GM03348 (cell line): Measurements from ENCODE around the gene ZIC1.

Source experiments
- DNase-seq: peaks from one replicate; pipeline ENCODE4 v3.0.0; 2012; ENCODE audit warnings: low spot score

The ZIC1 gene

DNA sequence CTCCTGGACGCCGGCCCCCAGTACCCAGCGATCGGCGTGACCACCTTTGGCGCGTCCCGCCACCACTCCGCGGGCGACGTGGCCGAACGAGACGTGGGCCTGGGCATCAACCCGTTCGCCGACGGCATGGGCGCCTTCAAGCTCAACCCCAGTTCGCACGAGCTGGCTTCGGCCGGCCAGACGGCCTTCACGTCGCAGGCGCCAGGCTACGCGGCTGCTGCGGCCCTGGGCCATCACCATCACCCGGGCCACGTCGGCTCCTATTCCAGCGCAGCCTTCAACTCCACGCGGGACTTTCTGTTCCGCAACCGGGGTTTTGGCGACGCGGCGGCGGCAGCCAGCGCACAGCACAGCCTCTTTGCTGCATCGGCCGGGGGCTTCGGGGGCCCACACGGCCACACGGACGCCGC, 956 bp downstream of the ZIC1 start:
- no peak for DNase-seq

DNA sequence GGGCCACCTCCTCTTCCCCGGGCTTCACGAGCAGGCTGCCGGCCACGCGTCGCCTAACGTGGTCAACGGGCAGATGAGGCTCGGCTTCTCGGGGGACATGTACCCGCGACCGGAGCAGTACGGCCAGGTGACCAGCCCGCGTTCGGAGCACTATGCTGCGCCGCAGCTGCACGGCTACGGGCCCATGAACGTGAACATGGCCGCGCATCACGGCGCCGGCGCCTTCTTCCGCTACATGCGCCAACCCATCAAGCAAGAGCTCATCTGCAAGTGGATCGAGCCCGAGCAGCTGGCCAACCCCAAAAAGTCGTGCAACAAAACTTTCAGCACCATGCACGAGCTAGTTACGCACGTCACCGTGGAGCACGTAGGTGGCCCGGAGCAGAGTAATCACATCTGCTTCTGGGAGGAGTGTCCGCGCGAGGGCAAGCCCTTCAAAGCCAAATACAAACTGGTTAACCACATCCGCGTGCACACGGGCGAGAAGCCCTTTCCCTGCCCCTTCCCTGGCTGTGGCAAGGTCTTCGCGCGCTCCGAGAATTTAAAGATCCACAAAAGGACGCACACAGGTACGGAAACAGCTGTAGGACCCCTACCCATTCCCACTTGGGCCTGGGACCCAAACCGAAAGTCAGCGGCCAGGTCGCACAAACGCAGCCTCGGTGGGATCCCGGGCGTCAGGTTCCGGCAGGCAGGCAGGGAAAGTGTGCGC, 1.5 kb downstream of the ZIC1 start:
- DNase-seq, result no peak

DNA sequence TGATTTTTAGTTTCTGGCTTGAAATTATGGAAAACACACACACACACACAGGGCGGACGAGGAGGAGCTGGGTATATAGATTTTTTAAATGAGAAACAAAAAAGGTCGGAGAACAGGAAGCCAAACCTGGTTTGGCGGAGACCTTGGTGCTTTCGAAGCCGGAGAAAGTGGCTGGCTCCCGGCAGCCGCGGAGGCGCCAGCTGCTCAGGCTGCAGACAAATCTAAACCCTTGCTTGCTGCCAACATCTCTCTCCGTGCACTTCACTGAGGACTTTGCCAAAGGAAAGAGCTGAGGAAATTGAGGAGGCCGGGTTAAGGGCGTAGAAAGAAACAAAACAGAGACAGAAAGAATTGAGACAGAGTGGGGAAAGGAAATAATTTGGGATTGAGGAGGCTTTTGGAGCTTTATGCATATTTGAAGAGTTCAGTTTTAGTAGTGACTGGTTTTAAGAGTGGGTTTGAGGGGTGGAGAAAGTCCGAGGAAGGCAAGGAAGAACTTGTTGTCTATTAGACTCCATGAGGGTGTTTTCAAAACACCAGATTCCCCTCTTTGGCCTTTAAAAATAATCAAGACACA, 2.2 kb downstream of the ZIC1 start:
- no peak for DNase-seq

DNA sequence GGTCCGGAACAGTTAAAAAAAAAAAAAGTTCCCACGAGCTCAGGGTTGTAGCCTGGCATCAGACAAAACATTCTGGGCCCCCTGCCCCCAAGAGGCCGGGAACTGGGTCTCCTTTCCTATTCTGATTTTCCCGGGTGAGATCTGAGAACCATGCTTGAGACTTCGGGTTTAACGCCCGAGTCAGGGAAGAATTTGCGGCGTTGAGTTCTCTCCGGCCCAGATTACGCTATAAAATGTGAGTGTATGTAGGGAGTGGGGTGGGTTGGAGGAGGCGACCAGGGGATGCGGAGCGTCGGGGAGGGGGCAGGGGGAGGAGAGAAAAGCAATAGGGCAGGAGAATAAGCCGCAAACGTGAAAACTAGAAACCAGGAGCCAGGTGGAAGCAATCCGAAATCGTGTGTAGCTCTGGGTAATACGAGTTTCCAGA, 2.7 kb downstream of the ZIC1 start:
- DNase-seq, result no peak

DNA sequence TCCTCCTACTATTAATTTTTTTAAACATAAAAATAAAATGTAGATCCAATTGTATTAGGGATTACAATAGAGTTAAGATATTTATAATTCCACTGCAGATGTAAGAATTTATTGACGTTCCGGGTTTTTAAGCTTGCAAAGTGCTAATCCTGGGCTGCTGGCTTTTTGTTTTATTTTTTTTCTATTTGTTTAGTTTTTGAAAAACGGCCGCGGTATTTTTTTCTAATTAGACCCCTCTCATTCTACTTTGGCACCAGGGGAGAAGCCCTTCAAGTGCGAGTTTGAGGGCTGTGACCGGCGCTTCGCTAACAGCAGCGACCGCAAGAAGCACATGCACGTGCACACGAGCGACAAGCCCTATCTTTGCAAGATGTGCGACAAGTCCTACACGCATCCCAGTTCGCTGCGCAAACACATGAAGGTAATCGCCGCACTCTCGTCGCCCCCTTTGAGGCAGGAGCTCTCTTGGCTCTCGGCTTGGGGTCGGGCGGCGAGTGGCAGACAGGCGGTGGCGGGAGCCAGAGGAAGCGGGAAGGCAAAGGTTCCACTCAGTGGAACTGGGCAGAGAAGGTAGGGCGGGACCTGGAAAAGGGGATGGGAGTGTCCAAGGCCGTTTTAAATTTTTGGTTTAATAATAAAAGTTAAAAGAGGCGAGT, 3.2 kb downstream of the ZIC1 start:
- no peak for DNase-seq

DNA sequence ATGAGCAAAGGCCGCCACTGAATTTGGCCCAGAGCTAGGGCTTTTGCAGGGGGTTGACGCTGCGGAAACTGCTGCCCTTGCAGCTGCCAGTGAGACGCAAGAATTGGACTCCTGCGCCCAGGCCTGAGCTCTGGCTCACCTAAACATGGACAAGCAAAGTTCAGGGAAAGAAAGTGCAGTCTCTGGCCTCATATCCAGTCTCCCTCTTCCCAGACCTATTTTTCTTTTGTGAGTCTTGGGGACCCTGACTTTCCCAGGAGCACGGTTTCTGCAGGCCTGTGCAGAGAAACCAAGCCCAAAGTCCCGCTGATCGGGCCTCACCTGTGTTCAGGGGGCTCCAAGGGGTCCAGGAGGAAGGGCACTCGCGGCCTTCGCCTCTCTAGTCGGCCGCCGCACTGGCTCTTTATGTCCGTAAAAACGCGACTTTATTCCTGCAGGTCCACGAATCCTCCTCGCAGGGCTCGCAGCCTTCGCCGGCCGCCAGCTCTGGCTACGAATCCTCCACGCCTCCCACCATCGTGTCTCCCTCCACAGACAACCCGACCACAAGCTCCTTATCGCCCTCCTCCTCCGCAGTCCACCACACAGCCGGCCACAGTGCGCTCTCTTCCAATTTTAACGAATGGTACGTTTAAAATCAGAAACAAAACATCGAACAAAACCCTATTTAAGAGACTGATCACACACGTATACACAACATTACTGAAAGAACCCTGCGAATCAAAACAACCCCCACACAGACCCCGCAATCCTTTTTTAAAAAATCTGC, 3.9 kb downstream of the ZIC1 start:
- DNase-seq, result no peak

DNA sequence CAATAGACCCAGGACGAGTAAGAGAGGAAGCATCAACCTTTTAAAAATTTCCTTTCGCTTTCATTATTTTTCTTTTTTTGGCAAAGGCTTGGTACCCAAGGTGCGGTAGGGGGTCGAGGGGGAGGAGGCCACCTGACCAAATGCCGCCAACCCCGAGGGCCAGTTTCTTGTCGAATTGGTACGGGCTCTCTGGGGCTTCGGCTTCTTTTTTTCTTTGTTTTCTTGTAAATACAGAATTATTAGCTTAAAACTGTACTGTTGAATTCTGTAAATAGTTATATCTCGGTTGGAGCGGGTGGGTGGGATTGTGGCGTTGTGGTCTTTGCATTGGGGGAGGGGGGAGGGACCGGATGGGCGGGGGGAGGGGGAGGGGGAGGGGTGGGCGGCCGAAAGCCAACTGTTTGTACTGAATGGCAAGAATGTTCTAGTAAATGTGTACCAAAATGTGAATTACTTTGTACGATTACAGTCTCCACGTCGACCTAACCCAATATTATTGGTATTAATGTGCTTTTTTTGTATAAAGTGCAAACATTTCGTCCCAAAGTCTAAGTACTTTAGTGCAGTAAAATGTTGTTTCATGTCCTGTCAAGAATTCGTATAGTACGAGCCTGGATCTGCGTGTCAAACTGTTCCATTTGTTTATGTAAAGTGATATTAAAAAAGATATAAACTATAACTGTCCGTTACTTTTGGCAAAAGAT, 4.7 kb downstream of the ZIC1 start:
- DNase-seq, result no peak

DNA sequence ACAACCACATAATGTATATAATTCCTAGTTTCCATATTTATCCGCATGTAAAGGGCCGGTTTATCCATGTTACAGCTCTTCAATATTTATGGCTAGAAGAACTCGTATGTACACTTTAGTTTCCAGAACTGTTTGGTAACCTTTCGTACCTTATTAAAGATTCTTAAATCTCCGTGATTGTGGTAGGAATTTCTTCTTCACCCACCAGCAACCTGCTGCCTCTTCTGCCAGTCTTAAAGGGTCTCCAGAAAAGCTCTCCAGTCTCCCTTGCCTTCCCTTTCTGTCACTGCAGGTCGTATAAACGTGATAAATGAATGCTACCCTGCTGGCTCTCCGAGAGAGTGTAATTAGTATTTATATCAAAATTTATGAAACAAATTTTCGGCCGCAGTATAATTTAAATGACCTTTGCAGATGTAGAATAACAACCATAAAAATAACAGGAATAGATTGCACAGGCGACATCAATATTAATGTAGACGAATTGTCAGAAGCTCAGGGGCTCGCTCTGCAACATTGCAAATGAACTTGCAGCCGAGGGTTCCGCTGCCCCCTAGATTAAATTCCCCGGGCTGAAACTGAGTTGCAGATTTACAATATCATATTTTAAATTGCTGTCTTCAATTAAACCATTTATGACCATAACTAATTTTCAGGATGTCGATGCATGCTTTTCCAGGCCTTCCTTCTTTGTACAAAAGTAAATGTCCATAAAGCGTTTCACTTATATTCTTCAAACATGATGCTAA, 5.4 kb downstream of the ZIC1 start:
- DNase-seq, result no peak

DNA sequence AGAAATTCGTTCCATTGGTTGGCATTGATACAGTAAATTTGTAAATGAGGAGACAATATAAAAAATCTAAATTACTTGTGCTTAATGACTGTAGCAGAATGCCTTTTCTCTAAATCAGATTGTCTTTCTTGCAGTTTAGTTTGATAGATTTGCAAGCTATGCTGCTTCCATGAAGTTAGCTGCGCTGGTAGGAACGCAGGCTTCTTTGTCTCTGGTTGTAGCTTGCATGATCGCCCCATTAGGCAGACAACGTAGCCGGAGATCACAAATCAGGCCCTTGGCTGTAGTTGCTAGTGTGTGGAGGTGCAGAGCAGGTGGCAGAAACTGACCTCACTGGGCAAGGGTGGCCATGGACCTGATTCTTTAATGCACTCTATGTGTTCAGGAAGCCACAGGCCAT, 6.1 kb downstream of the ZIC1 start:
- no peak for DNase-seq

DNA sequence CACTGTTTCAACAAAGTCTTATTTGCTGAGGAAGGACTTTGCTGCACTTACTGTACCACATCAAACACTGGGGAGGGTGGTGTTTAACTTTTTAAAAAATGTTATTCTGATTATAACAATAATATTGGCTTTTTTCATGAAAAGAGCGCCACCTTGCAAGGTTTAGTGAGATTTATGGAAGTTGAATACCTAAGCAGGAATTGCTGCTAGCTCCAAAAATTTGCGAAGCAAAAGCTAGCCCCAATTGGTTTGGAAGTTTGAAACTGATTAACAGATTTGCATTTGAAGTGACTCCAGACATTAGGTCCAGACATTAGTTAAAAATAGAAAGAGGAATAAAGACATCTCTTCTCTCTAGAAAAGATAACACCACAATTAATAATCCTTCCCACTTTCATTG, 6.7 kb downstream of the ZIC1 start:
- no peak for DNase-seq

DNA sequence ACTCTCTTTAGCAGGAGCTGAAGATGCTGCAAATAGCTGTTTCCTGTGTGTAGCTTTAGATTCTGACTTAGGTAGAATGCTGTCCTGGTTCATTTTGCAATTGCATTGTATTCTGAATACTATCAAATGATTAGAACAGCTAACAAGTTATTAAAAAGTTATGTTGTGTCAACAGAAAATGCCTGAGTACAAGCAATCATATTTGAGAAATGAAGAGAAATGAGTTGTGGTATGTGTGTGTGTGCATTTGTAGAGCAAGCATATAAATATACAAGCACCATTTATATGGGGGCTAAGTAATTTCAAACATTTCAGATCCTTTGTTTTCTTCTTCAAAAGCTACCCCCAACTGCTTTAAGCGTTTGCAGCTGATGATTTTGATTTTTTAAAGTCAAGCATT, 7.8 kb downstream of the ZIC1 start:
- no peak for DNase-seq

DNA sequence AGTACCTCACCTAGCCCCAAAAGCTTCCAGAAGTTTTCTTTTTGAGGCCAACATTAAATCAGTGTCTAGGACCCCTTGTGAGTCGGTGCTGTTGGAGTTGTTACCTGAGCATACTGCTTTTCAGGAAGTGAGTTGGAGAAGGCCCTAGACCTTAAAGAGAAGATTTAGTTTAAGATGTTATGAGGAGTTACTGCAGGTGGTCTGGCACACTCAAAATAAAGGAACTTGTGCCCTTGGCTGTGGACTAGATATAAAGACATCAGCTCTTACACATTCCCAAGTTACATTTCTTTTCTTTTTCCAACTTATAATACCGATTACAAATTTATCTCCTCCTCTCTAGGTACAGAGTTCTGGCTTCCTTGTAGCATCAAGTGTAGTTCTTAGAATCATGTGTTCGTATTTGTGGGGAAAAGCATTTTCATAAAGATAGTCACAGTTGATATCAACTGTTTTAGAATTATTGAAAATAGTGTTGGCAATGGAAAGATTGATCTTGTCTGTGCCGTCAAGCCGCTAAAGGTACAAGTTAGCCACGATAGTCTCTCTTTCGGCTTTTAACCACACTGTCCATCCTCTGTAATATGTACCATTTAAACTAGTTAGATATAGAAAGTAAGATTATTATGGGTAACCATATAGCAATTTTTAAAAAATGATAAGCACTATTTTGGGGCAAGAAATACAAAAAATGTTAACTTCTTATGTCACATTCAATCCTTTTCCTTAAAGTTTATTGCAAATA, 8.6 kb downstream of the ZIC1 start:
- DNase-seq, result no peak

DNA sequence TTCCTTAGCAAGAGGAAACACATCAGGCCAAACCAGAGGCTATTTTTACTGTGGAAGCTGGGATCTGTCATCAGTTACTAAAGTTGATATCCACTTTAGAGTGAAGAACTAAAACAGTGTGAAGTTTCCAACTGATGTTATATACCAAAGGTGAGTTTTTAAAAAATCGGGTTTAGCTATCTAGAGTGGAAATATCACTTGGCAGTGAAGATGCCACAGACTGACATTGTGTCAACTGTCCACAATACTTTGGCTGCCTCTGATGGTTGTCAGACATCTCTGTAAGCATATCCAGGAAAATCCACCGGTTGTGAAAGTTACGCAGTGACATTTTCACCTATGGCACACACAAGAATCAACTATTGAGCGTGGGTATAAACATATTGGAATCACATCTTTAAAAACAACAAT, 9.2 kb downstream of the ZIC1 start:
- no peak for DNase-seq

DNA sequence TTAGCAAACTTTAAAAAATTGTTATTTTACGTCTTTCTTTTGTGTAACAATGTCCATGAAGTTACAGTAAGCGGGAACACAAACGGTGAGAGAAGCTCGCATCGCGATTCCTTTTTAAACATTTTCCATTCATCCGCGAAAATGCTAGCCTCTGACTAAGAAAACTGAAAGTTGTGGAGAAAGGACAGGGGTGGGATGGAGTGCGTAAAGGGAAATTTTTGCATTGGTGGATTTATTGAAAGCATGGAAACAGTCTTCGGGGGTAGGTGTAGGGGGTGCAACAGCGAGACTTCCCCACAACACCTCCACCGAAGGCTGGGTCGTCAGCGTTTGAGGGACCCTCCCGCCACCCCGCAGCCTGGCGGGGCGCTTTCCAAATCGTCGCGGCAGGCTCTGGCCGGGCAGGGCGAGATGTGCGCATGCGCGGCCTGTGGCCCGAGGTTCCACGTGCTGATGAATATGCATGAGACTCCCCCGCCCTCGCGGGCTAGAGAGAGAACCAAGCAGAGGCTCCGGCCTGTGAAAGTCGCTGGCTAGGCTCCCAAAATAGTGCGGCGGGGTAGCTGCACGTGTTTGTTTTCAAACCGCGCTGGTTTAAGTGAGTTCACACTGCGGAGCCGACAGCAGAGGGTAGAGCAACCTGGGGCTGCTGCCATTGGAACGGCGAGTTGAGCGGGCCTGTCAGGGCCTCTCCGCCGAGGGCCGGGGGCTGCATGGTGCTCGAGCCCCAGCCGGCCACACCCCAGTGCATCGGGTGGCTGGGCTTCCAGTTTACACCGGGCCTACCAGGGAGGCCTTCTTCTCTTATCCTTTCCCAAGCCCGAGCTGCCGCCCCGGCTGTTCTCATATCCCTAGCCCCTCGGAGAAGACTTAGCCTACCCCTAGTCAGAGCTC, 9.9 kb downstream of the ZIC1 start:
- peak; percentile 83 for DNase-seq

DNA sequence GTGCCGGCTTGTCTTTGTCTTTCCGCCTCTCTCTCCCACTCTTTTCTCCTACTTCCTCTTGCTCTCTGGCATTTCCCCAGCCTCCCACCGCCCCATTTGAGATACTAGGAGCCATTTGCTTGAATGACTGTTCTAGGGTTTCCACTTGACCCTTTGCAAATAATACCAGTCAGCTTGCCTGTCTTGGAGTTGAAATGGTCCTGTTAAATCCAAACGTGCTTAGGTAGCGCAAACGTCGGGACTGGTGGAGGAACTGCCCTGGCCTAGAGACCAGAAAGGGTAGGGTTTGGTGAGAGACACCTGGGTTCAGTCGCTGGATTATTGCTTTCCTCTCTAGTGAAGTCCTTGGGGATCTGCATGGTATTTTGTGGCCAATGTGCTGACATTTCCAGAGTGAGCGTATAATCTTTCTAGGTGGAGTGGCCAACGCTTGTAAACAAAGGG, 10.6 kb downstream of the ZIC1 start:
- no peak for DNase-seq

DNA sequence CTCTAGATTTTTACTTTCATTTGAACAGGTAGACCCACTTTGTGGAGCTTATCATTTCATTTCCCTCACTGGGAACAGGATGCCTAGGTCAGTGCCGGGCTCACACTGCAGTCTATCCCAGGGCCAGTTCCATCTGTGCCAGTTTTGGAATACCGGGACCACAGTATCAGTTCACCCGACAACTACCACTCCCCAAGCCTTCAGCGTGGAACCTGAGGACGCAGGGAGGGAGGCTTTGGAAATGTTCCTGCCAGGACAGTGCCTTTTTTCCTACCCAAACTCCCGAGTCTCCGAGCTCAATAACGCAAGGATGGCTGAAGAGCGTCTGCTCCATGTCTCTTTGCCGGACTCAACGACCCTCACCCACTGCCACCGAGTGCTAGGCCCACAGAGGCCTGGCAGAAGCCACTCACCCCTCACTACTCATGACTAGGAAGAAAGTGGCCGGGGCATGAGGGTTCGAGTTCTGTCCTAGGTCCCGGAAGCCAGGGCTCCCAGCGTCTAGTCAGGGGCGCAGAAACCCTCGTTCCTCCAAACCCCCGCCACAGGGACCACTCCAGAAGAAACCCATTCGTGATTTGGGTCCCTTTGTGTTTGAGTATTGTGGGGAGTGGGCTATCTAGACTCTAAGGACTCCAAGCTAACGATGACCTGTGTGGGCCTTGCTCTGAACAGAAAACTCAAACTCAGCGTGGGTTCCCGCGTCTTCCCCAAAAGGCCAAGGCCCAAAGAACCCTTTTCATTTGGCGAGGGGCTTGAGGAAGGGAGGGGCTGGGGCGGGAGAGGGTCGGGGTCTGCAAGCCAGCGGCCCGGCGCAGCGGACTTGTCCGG, 11.4 kb downstream of the ZIC1 start:
- DNase-seq, result no peak

DNA sequence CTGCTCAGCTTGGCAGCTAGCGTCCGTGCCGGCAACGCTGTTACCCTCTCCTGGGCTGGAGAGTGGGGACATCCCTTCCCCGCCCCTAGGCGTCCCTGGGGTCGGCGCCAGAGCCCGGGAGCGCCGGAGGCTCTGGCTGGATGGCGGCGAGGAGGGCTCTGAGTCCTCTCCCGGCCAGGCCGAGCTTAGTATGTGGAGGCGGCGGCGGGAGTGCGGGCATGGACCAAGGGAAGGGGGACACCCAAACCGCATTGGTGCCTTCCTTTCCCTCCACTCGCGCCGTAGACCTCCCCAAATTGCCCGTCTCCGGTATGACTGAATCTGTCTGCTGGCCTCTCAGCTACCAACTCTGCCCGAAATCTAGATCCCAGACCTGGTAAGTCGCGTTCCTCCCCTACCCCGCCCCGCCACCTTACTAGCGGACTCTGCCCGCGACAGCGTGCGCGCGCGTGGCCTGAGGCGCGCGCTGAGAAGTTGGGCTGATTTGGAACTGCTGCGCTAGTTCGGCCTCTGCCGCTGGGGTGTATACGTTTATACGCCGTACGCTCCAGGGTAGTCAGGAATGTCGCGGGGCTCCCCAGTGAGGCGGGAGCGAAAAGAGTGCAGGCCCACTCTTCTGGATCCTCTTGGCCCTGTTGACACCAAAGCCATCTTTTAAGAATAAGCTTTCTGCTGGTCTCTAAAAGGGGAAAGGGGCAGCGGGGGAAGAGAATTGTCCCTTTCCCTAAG, 12.2 kb downstream of the ZIC1 start:
- DNase-seq, result no peak

DNA sequence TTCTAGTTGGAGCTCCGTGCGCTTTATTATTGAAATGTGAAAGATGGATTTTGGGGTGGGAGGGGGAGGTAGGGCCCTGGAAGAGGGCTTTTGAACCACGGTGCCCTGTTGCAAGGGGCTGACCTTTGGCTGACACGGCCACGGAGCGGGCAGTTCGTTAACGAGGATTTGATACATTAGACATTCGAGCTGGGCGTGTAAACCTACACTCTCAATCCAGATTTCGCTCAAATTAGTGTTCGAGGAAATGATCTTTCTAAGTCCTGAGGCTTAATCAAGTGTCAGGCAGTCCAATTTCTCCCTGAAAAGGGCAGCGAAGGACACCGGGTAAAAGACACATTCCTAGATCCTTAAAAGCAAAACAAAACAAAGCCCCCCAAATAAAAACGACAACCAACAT, 13.0 kb downstream of the ZIC1 start:
- DNase-seq, result no peak
